Stimulated activated CD8-positive, alpha-beta memory T cell treated with anti-CD3 and anti-CD28 coated beads, Interleukin-15, amount 100 ng/mL, for 1 hour (primary cell): ENCODE data around the gene UGT1A8.
"Not testable (repeated sequence)": the region's sequence is repeated elsewhere in the genome, so short reads cannot be mapped to it uniquely, and the experiment has no call there.

ENCODE experiments used
- DNase-seq: peaks from one replicate; pipeline ENCODE4 v3.0.0-alpha.2; 2020; ENCODE audit warnings: low read depth

Gene UGT1A8

GRCh38 chr2:233639860-233640259 is 22.4 kb downstream of the UGT1A8 start:
- no peak for DNase-seq

GRCh38 chr2:233643128-233643527 is 25.7 kb downstream of the UGT1A8 start:
- no peak for DNase-seq

- DNase-seq, result not testable (repeated sequence)
These were observed 28.6 kb downstream of the UGT1A8 start for GRCh38 chr2:233646033-233646432.

- DNase-seq, result no peak
These were observed 33.5 kb downstream of the UGT1A8 start for GRCh38 chr2:233650981-233651380.

GRCh38 chr2:233651430-233651829 is 34.0 kb downstream of the UGT1A8 start:
- DNase-seq, result no peak

- no peak for DNase-seq
These were observed 37.1 kb downstream of the UGT1A8 start for GRCh38 chr2:233654501-233654900.

- no peak for DNase-seq
These were observed 37.6 kb downstream of the UGT1A8 start for GRCh38 chr2:233655043-233655442.

GRCh38 chr2:233655943-233656342 is 38.5 kb downstream of the UGT1A8 start:
- DNase-seq, result not testable (repeated sequence)

- no peak for DNase-seq
These were observed 39.0 kb downstream of the UGT1A8 start for GRCh38 chr2:233656443-233656842.

- no peak for DNase-seq
These were observed 41.2 kb downstream of the UGT1A8 start for GRCh38 chr2:233658610-233659009.

- DNase-seq, result no peak
These were observed 46.5 kb downstream of the UGT1A8 start for GRCh38 chr2:233663911-233664310.

- no peak for DNase-seq
These were observed 51.3 kb downstream of the UGT1A8 start for GRCh38 chr2:233668605-233669260.

GRCh38 chr2:233671290-233672161 is 54.1 kb downstream of the UGT1A8 start, which contains the start of gene UGT1A9:
Gene UGT1A9, plus strand, starts transcription at chr2:233671898. Its CDS starts 37 bp downstream, at chr2:233671935.
- no peak for DNase-seq

GRCh38 chr2:233672886-233673285 is 55.5 kb downstream of the UGT1A8 start:
- no peak for DNase-seq

- DNase-seq, result no peak
These were observed 56.5 kb downstream of the UGT1A8 start for GRCh38 chr2:233673896-233674295.

GRCh38 chr2:233674314-233674713 is 56.9 kb downstream of the UGT1A8 start:
- no peak for DNase-seq

GRCh38 chr2:233674995-233675394 is 57.6 kb downstream of the UGT1A8 start:
- DNase-seq, result no peak

GRCh38 chr2:233676046-233676445 is 58.6 kb downstream of the UGT1A8 start:
- no peak for DNase-seq

GRCh38 chr2:233679196-233679595 is 61.8 kb downstream of the UGT1A8 start:
- no peak for DNase-seq

GRCh38 chr2:233680361-233681045 is 63.1 kb downstream of the UGT1A8 start:
- no peak for DNase-seq

GRCh38 chr2:233681521-233682099 is 64.2 kb downstream of the UGT1A8 start, which contains the start of gene UGT1A7:
Gene UGT1A7, plus strand, starts transcription at chr2:233681901. Its CDS starts 37 bp downstream, at chr2:233681938.
- no peak for DNase-seq

- no peak for DNase-seq
These were observed 67.2 kb downstream of the UGT1A8 start for GRCh38 chr2:233684640-233685039.
